ENCODE measurements around the gene SSC5D.

SSC5D gene

DNA sequence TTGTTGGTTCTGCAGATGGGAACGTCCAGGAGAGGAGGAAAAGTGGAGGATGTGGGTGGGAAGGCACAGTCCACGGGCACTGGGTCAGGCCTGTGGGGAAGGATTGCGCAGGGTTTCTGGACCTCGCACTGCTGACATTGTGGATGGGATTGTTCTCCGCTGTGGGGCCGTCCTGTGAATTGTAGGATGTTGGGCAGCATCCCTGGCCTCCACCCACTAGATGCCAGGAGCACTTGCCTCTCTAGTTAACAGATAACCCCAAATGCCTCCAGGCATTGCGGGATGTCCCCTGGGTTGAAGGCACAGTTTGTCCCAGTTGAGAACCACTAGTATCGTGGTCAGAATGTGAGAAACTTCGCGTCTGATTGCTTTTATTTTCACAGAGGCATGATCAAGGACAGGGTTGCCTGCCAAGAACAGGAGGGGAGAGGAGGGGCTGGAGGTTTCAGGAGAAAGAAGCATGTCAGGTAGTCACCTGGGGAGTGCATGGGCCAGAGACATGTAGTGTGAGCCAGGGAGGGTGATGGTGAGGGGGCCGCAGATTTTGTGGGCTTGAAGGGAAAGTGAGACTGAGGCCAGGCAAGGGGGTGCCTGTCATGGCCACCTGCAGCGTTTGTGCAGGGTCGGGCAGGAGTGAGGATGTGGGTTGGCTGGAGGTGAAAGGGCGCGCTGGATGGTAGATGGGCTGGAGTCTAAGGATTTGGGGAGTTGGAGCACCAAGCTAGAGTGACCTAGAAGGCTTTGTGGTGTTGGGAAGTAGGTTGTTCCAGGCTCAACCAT is 8.6 kb upstream of the SSC5D start:
- TF ChIP-seq TEAD4 (IDR thresholded peaks at IDR 0.05) (no peak), TAF1 (IDR thresholded peaks at IDR 0.05; ENCODE audit: low read depth) (no peak), NFIC (IDR thresholded peaks at IDR 0.05) (no peak), EP300 (IDR thresholded peaks at IDR 0.05; ENCODE audit: borderline replicate concordance) (no peak), YY1 (IDR thresholded peaks at IDR 0.05; ENCODE audit: low read depth) (no peak)

DNA sequence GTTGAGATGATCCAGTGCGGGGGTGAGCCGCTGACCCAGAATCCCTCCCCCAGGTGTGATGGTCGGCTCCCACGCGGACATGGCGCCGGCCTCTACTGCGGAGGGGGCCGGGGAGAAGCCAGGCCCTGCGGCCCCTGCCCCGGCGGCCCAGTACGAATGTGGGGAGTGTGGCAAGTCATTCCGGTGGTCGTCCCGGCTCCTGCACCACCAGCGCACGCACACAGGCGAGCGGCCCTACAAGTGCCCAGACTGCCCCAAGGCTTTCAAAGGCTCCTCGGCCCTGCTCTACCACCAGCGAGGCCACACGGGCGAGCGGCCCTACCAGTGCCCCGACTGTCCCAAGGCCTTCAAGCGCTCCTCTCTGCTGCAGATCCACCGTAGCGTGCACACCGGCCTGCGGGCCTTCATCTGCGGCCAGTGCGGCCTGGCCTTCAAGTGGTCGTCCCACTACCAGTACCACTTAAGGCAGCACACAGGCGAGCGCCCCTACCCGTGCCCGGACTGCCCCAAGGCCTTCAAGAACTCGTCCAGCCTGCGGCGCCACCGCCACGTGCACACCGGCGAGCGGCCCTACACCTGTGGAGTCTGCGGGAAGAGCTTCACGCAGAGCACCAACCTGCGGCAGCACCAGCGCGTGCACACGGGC is 7.0 kb upstream of the SSC5D start:
- no peak for TF ChIP-seq CREB1 (IDR thresholded peaks at IDR 0.05; ENCODE audit: low read depth)
- no peak for TF ChIP-seq EP300 (IDR thresholded peaks at IDR 0.05; ENCODE audit: borderline replicate concordance)
- no peak for TF ChIP-seq YY1 (IDR thresholded peaks at IDR 0.05; ENCODE audit: low read depth)

DNA sequence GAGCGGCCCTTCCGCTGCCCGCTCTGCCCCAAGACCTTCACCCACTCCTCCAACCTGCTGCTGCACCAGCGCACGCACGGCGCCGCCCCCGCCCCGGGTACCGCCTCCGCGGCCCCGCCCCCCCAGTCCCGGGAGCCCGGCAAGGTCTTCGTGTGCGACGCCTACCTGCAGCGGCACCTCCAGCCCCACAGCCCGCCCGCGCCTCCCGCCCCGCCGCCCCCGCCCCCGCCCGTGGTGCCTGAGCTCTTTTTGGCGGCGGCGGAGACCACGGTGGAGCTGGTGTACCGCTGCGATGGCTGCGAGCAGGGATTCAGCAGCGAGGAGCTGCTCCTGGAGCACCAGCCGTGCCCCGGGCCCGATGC is 6.5 kb upstream of the SSC5D start:
- TF ChIP-seq CEBPB (IDR thresholded peaks at IDR 0.05) (no peak), TAF1 (IDR thresholded peaks at IDR 0.05; ENCODE audit: low read depth) (no peak), RAD21 (IDR thresholded peaks at IDR 0.05; ENCODE audit: low read depth) (no peak), YY1 (IDR thresholded peaks at IDR 0.05; ENCODE audit: low read depth) (no peak), CREB1 (IDR thresholded peaks at IDR 0.05; ENCODE audit: low read depth) (no peak)
- TF ChIP-seq, protein P1, sequence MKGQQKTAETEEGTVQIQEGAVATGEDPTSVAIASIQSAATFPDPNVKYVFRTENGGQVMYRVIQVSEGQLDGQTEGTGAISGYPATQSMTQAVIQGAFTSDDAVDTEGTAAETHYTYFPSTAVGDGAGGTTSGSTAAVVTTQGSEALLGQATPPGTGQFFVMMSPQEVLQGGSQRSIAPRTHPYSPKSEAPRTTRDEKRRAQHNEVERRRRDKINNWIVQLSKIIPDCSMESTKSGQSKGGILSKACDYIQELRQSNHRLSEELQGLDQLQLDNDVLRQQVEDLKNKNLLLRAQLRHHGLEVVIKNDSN (IDR thresholded peaks at IDR 0.05) = no peak

DNA sequence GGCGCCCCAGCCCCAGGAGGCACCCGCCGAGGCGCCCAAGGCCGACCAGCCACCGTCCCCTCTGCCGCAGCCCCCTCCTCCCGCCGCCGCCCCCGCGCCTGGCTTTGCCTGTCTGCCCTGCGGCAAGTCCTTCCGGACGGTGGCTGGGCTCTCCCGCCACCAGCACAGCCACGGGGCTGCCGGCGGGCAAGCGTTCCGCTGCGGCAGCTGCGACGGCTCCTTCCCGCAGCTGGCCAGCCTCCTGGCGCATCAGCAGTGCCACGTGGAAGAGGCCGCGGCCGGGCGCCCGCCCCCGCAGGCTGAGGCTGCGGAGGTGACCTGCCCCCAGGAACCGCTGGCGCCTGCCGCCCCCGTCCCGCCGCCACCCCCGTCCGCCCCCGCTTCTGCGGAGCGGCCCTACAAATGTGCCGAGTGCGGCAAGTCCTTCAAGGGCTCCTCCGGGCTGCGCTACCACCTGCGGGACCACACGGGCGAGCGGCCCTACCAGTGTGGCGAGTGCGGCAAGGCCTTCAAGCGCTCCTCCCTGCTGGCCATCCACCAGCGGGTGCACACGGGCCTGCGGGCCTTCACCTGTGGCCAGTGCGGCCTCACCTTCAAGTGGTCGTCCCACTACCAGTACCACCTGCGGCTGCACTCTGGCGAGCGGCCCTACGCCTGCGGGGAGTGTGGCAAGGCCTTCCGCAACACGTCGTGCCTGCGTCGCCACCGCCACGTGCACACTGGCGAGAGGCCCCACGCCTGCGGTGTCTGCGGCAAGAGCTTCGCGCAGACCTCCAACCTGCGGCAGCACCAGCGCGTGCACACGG is 5.9 kb upstream of the SSC5D start:
- TF ChIP-seq, protein P2, sequence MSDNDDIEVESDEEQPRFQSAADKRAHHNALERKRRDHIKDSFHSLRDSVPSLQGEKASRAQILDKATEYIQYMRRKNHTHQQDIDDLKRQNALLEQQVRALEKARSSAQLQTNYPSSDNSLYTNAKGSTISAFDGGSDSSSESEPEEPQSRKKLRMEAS (IDR thresholded peaks at IDR 0.05) = no peak
- no peak for TF ChIP-seq EP300 (IDR thresholded peaks at IDR 0.05; ENCODE audit: borderline replicate concordance)
- TF ChIP-seq CREB1 (IDR thresholded peaks at IDR 0.05; ENCODE audit: low read depth) = no peak
- TF ChIP-seq TCF12 (IDR thresholded peaks at IDR 0.05; ENCODE audit: low read depth) = no peak
- TF ChIP-seq TEAD4 (IDR thresholded peaks at IDR 0.05) = no peak
- TF ChIP-seq, protein P3, sequence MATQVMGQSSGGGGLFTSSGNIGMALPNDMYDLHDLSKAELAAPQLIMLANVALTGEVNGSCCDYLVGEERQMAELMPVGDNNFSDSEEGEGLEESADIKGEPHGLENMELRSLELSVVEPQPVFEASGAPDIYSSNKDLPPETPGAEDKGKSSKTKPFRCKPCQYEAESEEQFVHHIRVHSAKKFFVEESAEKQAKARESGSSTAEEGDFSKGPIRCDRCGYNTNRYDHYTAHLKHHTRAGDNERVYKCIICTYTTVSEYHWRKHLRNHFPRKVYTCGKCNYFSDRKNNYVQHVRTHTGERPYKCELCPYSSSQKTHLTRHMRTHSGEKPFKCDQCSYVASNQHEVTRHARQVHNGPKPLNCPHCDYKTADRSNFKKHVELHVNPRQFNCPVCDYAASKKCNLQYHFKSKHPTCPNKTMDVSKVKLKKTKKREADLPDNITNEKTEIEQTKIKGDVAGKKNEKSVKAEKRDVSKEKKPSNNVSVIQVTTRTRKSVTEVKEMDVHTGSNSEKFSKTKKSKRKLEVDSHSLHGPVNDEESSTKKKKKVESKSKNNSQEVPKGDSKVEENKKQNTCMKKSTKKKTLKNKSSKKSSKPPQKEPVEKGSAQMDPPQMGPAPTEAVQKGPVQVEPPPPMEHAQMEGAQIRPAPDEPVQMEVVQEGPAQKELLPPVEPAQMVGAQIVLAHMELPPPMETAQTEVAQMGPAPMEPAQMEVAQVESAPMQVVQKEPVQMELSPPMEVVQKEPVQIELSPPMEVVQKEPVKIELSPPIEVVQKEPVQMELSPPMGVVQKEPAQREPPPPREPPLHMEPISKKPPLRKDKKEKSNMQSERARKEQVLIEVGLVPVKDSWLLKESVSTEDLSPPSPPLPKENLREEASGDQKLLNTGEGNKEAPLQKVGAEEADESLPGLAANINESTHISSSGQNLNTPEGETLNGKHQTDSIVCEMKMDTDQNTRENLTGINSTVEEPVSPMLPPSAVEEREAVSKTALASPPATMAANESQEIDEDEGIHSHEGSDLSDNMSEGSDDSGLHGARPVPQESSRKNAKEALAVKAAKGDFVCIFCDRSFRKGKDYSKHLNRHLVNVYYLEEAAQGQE (IDR thresholded peaks at IDR 0.05; ENCODE audit: low read depth) = no peak
- no peak for TF ChIP-seq EGR1 (IDR thresholded peaks at IDR 0.05)
- TF ChIP-seq CEBPB (IDR thresholded peaks at IDR 0.05) = no peak
- TF ChIP-seq ZBTB7A (IDR thresholded peaks at IDR 0.05; ENCODE audit: low read depth) = no peak
- no peak for TF ChIP-seq YY1 (IDR thresholded peaks at IDR 0.05; ENCODE audit: low read depth)
- no peak for TF ChIP-seq NFIC (IDR thresholded peaks at IDR 0.05)
- TF ChIP-seq FOXM1 (IDR thresholded peaks at IDR 0.05; ENCODE audit: borderline replicate concordance, low read depth) = no peak
- no peak for TF ChIP-seq RAD21 (IDR thresholded peaks at IDR 0.05; ENCODE audit: low read depth)
- TF ChIP-seq TAF1 (IDR thresholded peaks at IDR 0.05; ENCODE audit: low read depth) = no peak
- TF ChIP-seq, protein P1 (IDR thresholded peaks at IDR 0.05) = no peak

DNA sequence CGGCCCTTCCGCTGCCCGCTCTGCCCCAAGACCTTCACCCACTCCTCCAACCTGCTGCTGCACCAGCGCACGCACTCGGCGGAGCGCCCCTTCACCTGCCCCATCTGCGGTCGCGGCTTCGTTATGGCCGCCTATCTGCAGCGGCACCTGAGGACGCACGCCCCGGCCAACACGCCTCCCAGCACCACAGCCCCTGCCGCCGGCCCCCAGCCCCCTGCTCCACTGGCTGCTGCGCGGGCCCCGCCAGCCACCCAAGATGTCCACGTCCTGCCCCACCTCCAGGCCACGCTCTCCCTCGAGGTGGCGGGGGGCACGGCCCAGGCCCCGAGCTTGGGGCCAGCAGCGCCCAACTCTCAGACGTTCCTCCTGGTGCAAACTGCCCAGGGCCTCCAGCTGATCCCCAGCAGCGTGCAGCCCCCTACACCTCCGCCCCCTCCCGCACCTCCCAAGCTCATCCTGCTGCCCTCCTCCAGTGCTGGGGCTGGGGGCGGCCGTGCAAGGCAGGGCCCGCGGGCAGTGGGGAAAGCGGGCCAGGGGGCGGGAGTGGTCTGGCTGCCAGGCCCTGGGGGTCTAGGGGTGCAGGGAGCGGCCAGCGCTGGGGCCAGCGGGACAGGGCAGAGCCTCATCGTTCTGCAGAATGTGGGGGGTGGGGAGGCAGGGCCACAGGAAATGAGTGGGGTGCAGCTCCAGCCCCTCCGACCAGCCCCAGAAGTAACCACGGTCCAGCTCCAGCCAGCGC is 5.1 kb upstream of the SSC5D start:
- TF ChIP-seq, protein P3 (IDR thresholded peaks at IDR 0.05; ENCODE audit: low read depth) = no peak
- TF ChIP-seq NFIC (IDR thresholded peaks at IDR 0.05) = no peak
- no peak for TF ChIP-seq YY1 (IDR thresholded peaks at IDR 0.05; ENCODE audit: low read depth)
- TF ChIP-seq, protein P2 (IDR thresholded peaks at IDR 0.05) = no peak
- no peak for TF ChIP-seq CREB1 (IDR thresholded peaks at IDR 0.05; ENCODE audit: low read depth)
- TF ChIP-seq, protein P1 (IDR thresholded peaks at IDR 0.05) = no peak
- TF ChIP-seq ZBTB7A (IDR thresholded peaks at IDR 0.05; ENCODE audit: low read depth) = no peak
- TF ChIP-seq CEBPB (IDR thresholded peaks at IDR 0.05) = no peak
- no peak for TF ChIP-seq TCF12 (IDR thresholded peaks at IDR 0.05; ENCODE audit: low read depth)
- no peak for TF ChIP-seq FOXM1 (IDR thresholded peaks at IDR 0.05; ENCODE audit: borderline replicate concordance, low read depth)
- no peak for TF ChIP-seq TAF1 (IDR thresholded peaks at IDR 0.05; ENCODE audit: low read depth)

Measured in Ishikawa (cell line).